Stimulated activated CD4-positive, alpha-beta T cell treated with anti-CD3 and anti-CD28 coated beads, TNF-alpha, amount 100 ng/mL, for 24 hours (primary cell): ENCODE measurements around the gene FBP2.

Source experiments
- DNase-seq, 3 experiments: peaks; one replicate each; pipeline ENCODE4 v3.0.0-alpha.2; 2020; ENCODE audit warnings: low read depth in 3 of 3

FBP2 gene

GRCh38 chr9:94593459-94594345 lies at the start of gene FBP2:
Gene FBP2, minus strand, starts transcription at chr9:94593824. Its CDS starts 98 bp downstream, at chr9:94593726.
- DNase-seq, result no peak

DNA sequence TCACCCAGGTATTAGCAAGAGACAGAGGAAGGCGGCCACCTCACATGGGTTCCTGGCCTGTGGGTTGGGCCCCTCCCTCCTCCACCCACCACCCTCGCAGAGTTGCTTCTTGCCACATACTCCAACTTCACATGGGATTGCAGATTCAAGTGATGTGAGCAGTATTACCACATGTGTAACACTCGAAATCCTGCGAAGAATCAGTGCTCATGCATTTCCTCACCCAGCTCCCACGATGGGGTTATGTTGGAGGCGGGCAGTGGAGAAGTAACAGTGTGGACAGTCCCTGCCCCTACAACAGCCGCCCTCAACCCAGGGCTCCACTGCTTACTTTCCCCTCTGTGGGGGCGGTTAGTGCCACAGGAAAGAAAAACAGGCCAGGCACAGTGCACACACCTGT lies 49.6 kb upstream of the FBP2 start:
- no peak for DNase-seq

GRCh38 chr9:94642501-94642900 lies 48.9 kb upstream of the FBP2 start:
- no peak for DNase-seq

DNA sequence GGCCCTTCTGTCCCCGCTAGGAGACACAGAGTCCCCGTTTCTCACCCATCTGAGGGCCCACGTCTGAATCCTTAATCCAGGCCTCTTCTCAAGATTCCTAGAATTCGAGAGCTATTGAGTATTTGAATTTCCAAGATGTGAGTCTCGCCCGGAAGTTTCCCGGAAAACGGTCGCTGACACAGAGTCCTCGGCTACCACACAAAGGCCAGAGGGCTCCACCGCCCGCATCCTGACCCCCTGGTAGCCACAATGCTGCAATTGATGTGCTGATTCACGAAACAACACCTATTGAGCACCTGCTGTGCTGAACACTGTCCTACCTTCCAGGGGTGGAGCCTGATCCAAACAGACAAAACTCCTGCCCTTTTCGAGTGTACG lies 46.4 kb upstream of the FBP2 start:
- DNase-seq, result no peak

GRCh38 chr9:94639061-94639998 lies 45.7 kb upstream of the FBP2 start, which contains the start of gene FBP1:
Gene FBP1, minus strand, starts transcription at chr9:94639518. Its CDS starts 208 bp downstream, at chr9:94639310.
- DNase-seq, result peak in 1 of 3 experiments; percentile 38

DNA sequence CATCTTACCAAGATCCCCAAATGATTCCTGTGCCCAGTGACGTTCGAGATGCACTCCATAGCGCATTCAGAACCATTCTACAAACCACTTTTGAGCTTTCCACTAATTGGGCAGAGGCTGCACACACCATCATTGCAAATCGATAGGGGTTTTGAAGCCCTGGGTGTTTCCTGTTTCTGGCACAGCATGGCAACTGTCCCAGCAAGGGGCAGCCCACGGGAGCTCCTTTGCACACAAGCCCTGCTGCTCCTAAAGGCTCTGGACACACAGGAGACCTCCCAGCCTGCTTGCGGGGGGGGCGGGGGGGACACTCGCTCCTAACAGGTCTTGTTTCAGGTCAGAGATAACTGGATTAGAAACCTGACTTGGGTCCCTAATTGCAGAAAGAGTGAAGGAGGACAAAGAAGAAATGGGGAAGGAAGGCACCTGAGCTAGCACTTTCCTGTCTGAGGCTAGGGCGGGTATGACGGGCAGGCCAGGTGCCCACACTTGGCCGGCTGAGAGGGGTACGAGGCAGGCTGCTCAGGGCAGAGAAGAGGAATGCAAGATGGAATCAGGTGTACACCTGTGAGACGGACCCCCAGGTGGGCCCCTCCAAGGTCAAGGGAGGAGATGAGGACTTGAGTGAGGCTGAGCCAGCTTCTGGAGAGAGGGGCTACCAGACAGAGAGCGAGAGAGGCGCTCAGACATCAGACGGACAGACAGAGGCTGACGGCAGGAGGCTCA lies 44.9 kb upstream of the FBP2 start:
- no peak for DNase-seq

GRCh38 chr9:94632737-94633136 lies 39.1 kb upstream of the FBP2 start:
- no peak for DNase-seq

DNA sequence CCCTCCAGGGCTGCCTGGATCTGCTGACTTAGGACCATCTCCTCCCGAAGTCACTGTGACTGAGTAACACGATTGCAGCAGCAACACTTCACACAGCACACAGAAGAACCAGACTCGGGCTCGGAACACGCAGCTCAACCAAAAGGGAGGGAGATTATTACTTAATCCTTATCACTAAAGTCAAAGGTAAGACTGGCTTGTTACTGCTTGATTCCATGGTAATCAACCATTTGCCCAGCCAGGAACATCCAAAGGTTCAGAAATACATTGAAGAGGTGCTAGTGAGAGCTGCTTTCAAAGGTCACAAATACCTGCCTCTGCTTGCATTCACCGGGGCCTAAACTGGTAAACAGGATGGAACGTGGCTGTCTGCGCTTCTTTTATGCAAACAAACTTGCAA lies 38.0 kb upstream of the FBP2 start:
- no peak for DNase-seq

DNA sequence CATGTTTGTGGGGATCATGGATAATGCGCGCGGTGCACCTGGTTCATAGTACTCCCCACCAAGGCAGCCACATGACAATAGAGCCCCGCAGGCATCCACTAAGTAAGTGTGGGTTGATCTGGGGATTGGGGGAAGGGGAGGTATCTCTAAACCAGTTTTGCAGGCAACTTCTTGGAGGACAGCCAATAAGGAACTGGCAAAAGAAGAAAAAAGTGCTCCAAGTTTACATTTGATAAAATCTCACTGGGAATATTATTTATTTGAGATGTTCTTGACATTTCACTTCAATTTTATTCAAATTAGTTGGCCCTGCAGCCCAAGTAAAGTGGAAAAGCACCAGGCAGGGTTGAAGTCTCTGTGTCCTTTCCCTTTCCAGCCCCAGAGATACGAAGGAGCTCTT lies 37.2 kb upstream of the FBP2 start:
- no peak for DNase-seq

GRCh38 chr9:94630281-94630680 lies 36.7 kb upstream of the FBP2 start:
- no peak for DNase-seq

- no peak for DNase-seq
Measured at GRCh38 chr9:94627287-94627686, 33.7 kb upstream of the FBP2 start.

GRCh38 chr9:94625835-94626234 lies 32.2 kb upstream of the FBP2 start:
- no peak for DNase-seq

GRCh38 chr9:94624629-94625028 lies 31.0 kb upstream of the FBP2 start:
- DNase-seq, result no peak

DNA sequence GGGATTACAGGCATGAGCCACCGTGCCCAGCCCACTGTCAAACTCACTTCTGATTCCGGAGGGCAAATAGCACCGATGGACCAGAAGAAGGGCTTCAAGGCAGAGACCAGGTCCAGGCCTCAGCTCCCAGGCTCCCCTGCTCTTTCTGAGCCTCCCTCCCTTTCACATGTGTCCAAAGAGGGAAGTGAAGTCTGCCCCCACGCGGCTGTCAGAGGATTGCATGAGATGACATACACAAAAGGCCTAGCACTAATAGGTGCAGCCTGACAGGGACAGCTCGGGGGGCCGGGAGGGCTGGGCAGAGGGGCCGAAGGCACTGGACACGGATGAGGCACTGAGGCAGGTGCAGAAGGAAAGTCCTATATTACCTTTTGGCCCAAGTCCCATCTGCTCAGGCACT lies 29.6 kb upstream of the FBP2 start:
- peak in 1 of 3 experiments; percentile 33 for DNase-seq

DNA sequence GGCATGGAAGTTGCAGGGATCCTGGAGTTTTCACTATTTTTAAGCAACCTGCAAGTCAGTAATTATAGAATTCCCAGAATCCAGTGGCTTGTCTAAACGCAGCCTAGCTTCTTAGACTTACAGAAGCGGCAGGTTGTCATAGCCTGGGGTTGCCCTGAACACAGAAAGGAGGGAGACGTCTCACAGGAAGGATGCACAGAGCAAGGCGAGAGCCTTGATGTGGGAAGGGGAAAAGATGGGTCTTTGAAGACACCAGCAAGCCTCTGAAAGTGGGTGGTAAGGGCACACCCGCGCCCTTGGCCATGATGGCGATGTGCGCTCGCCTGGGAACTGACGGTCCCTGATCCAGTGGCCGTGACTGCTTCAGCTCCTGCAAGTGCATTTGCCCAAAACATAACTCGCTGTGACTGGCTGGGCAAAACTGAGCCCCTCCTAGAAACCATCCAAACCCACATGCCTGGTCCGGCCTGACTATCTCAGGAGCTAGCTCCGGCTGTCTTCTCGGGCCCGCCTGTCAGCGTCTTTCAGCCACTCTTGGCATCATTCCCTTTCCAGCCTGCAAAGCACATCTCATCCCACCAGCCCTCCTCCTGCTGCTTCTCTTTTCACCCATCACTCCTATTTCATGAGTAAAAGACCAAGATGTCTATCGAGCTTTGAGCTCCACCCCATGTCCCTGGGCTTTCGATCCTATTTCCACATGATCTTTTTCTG lies 28.6 kb upstream of the FBP2 start:
- no peak for DNase-seq

DNA sequence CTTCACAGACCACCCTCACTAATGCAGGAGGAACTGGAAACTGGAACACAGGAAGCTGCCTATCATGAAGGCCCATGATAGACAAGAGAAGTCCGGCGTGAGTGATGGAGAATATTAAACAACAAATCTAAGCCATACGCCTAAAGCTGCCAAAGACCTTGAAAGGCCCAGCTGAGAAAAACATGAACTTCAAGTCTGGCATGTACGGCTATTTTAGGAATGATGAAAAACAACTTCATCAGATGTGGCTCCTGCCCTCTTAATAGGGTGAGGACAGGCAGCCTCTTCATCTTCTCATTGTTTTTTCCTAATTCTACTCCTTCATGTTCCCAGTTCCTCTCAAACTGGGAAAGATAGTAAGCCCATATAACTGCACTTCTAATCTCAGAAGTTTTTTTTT lies 25.4 kb upstream of the FBP2 start:
- no peak for DNase-seq

DNA sequence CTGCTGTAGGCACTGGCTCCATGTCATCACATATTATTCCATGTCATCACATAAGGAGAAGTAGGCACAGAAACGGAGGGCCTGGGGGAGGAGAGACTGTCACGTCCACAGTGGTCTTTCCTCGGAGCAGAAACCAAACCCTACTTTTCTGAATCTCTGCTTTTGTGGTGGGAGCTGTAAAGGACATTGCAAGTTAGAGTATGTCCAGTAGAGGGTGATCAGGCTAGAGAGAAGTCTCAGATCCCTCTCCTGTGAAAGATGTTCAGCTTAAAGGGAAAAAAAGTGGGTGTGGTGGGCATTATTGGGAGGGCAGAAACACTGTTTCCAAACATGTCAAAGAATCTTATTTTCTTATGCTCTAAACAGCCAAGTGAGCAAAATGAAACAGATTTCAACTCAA lies 19.4 kb upstream of the FBP2 start:
- DNase-seq, result no peak

GRCh38 chr9:94612071-94612470 lies 18.4 kb upstream of the FBP2 start:
- DNase-seq, result no peak

GRCh38 chr9:94611638-94612068 lies 18.0 kb upstream of the FBP2 start:
- peak; percentile 28 to 80 (median 31) for DNase-seq

DNA sequence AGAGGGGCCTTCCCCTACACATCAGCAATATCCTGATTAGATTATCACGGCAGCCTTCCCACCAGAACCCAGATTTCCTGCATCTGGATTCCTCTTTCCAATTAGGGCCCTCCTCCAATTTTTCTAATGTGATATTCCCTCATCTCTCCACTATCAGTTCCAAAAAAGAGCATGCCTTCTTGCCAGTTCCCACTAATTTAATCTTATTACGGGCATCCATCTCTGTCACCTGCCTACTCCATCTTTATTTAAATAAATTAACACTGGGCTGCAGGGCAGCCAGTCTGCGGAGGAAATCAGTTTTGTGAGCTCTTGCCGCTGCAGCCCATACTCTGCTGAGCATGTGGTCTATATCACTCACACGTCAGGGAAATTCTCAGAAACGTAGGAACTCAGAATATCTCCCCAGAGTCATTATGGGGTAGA lies 16.6 kb upstream of the FBP2 start:
- no peak for DNase-seq

GRCh38 chr9:94607423-94607691 lies 13.7 kb upstream of the FBP2 start:
- DNase-seq, result no peak
